Hepatocyte (in vitro differentiated cells): ENCODE data around the gene CCDC187. TPM values are rescaled to one million over a fixed set of nuclear protein-coding genes. Genes with fewer than 3 reads are reported as not detected.
"Not testable (repeated sequence)": the region's sequence is repeated elsewhere in the genome, so short reads cannot be mapped to it uniquely, and the experiment has no call there.

ENCODE experiments used
- DNase-seq: peaks from one replicate; pipeline ENCODE4 v3.0.0-alpha.2; 2016; ENCODE audit warnings: low spot score
- H2AFZ ChIP-seq: fragments of 200-600 bp; sonication (generic); 2 replicates; pipeline ENCODE4 v1.6.0; 2016; ENCODE audit warnings: antibody characterized with exemption, mild to moderate bottlenecking
- H3K27ac ChIP-seq: fragments of 200-600 bp; sonication (generic); 2 replicates; pipeline ENCODE4 v1.5.1; 2016; ENCODE audit warnings: mild to moderate bottlenecking
- H3K27me3 ChIP-seq: fragments of 200-600 bp; sonication (generic); 2 replicates; pipeline ENCODE4 v1.6.1; 2016
- H3K36me3 ChIP-seq: fragments of 200-600 bp; sonication (generic); replicated peaks from 2 replicates; pipeline ENCODE4 v1.5.1; 2016; ENCODE audit warnings: low read depth; ENCODE audit not compliant: insufficient read depth
- H3K4me1 ChIP-seq: fragments of 200-600 bp; sonication (generic); 2 replicates; pipeline ENCODE4 v1.5.1; 2016; ENCODE audit warnings: mild to moderate bottlenecking, moderate library complexity; ENCODE audit not compliant: insufficient read depth
- H3K4me2 ChIP-seq: fragments of 200-600 bp; sonication (generic); 2 replicates; pipeline ENCODE4 v1.6.0; 2016
- H3K4me3 ChIP-seq: fragments of 200-600 bp; sonication (generic); 2 replicates; pipeline ENCODE4 v1.5.1; 2016; ENCODE audit warnings: mild to moderate bottlenecking
- H3K79me2 ChIP-seq: fragments of 200-600 bp; sonication (generic); 2 replicates; pipeline ENCODE4 v1.6.0; 2017; ENCODE audit warnings: mild to moderate bottlenecking
- H3K9me2 ChIP-seq: fragments of 200-600 bp; sonication (generic); replicated peaks from 2 replicates; pipeline ENCODE4 v1.6.0; 2017; ENCODE audit warnings: mild to moderate bottlenecking; ENCODE audit not compliant: insufficient read depth
- H3K9me3 ChIP-seq: fragments of 200-600 bp; sonication (generic); 2 replicates; pipeline ENCODE4 v1.5.1; 2016; ENCODE audit warnings: low read depth, mild to moderate bottlenecking
- H4K20me1 ChIP-seq: fragments of 200-600 bp; sonication (generic); 2 replicates; pipeline ENCODE4 v1.6.0; 2016; ENCODE audit warnings: mild to moderate bottlenecking; ENCODE audit not compliant: insufficient read depth, poor library complexity, severe bottlenecking
- CTCF ChIP-seq: fragments of 200-600 bp; sonication (generic); IDR thresholded peaks from 2 replicates; pipeline ENCODE4 v1.5.1; 2016; ENCODE audit warnings: antibody characterized with exemption, mild to moderate bottlenecking; ENCODE audit not compliant: poor library complexity
- EZH2 ChIP-seq: fragments of 200-600 bp; sonication (generic); IDR thresholded peaks from 2 replicates; pipeline ENCODE4 v1.6.1; 2016; ENCODE audit warnings: antibody characterized with exemption, mild to moderate bottlenecking, borderline replicate concordance
- EZH2phosphoT487 ChIP-seq: fragments of 200-600 bp; sonication (generic); IDR thresholded peaks from one replicate; pipeline ENCODE4 v1.6.1; 2018; ENCODE audit warnings: antibody characterized with exemption, mild to moderate bottlenecking, low read depth, moderate library complexity; ENCODE audit not compliant: unreplicated experiment, severe bottlenecking
- WGBS: methylation state at CpG from one replicate; pipeline ENCODE4 v1.1.6; 2016; ENCODE audit warnings: low lambda C conversion rate; ENCODE audit errors: missing lambda C conversion rate; 5-methylcytosine and 5-hydroxymethylcytosine counted together
- polyA plus RNA-seq: library from polyadenylated mRNA; unstranded; fragments of >200 nt; fragmentation: Nextera tagmentation; extraction: Ambion mirVana; gene quantifications from 2 replicates; pipeline ENCODE4 v1.2.1, GENCODE V29; 2016
- total RNA-seq: library from RNA; depleted of rRNA; stranded (reverse); fragments of >200 nt; gene quantifications from 2 replicates; pipeline ENCODE4 v1.2.3, GENCODE V29; 2014

Gene CCDC187
- total and polyA plus RNA-seq, 2 experiments from 2014 or later: 0.60 to 0.75 TPM

DNA sequence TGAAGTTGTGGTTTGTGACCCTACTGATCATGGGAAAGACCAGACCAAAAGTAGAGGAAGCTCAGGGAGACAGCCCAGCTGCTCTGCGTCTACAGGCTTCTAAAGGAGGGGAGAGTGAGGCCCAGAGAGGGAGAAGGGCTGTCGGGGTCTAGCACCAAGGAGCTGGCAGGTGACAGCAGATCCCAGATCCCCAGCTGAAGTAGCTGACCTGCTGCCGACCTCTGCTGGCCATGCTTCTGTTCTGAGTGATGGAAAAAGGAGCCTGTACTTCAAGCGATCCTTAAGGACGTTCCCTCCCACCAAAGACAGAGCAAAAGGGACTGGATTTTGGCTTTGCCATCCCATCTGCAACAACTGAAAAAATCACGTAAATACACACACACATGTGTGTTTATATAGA lies 35.6 kb downstream of the CCDC187 start:
- Histone ChIP-seq H3K4me3 (no peak overlapping the region), H3K27me3 (no peaks in the 10 kb centered on the region), H3K36me3 (no peaks in the 10 kb centered on the region), H3K9me3 (no peaks in the 10 kb centered on the region), H3K27ac (no peak overlapping the region), H4K20me1 (no peaks in the 10 kb centered on the region), H3K4me1 (peaks cover 6% of the 10 kb centered on the region), H2AFZ (no peak overlapping the region), H3K4me2 (no peak overlapping the region), H3K79me2 (no peaks in the 10 kb centered on the region), H3K9me2 (no peaks in the 10 kb centered on the region)
- TF ChIP-seq EZH2phosphoT487: no peak
- no peak for TF ChIP-seq CTCF
- no peak for TF ChIP-seq EZH2
- WGBS: 33% methylated on average over 6 of the region's 6 CpGs
- peak; percentile 32 for DNase-seq

DNA sequence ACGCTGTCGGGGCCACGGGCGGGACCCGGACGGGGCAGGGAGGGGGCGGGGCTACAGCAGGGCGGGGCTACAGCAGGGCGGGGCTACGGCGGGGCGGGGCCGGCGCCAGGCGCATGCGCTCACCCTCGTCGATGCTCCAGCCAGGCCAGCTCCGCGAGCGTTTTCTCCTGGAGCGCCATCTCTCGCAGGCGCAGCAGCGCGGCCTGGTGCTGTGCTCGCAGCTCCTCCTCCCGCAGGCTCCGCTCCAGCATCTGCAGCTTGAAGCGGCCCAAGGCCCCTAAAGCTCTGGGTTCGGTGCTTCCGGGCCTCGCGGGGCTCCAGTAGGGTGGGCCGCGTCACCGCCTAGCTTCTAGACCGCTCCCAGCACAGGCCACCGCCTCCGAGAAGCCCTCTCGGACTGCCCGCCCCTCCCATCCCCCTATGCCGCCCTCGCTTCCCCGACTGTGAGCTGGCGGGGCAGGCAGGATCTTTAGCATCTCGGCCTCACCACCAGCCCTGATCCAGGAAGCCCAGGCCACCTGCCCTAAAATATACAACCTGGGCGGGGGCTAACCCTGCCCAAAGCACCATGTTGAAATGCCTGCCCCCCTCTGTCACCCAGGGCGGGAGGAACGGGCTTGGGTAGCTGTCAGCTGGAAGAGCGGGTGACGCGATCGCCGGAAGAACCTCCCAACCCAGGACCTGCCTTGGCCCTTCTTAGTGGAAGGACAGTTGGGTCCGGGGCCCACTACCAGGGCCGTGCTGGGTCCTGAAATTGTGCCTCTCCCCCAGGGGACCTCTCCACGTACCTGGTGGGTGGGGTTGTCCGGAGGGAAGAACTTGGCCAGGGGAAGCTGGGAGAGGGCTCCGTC lies 36.4 kb downstream of the CCDC187 start:
- H3K4me1 ChIP-seq: peaks cover 6% of the 10 kb centered on the region

DNA sequence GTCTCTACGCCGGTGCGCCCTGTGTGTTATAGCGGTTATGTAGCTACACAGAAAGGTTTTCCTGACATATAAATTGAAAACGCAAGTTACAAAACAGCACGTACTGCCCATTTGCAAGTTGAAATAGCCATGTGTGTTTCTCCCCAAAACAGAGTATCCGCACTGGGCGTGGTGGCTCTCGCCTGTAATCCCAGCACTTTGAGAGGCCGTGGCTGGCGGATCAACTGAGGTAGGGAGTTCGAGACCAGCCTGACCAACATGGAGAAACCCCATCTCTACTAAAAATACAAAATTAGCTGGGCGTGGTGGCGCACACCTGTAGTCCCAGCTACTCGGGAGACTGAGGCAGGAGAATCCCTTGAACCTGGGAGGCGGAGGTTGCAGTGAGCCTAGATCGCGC lies 37.3 kb downstream of the CCDC187 start:
- H3K27ac ChIP-seq, H3K9me2 ChIP-seq: not testable (repeated sequence)
- peak overlapping the region; percentile 87 for H3K4me2 ChIP-seq

More for the DNA sequence above, 36.4 kb downstream of the CCDC187 start:
- no peak overlapping the region for H3K27ac ChIP-seq
- H2AFZ ChIP-seq: peak overlapping the region; percentile 38
- H3K27me3 ChIP-seq: no peaks in the 10 kb centered on the region
- H3K79me2 ChIP-seq: no peaks in the 10 kb centered on the region
- no peak for TF ChIP-seq EZH2
- TF ChIP-seq EZH2phosphoT487: no peak
- TF ChIP-seq CTCF: peak; percentile 25
- H3K9me3 ChIP-seq: no peaks in the 10 kb centered on the region
- H3K4me2 ChIP-seq: peak overlapping the region; percentile 87
- H3K36me3 ChIP-seq: no peaks in the 10 kb centered on the region
- H3K9me2 ChIP-seq: no peaks in the 10 kb centered on the region
- 22% methylated on average over 41 of the region's 60 CpGs for WGBS
- no peaks in the 10 kb centered on the region for H4K20me1 ChIP-seq
- H3K4me3 ChIP-seq: peak overlapping the region; percentile 43
- DNase-seq: peak; percentile 92

GRCh38 chr9:136265561-136266355 lies 38.1 kb downstream of the CCDC187 start:
- 92% methylated on average over 16 of the region's 17 CpGs for WGBS

More for the DNA sequence above, 37.3 kb downstream of the CCDC187 start:
- H2AFZ ChIP-seq: peak overlapping the region; percentile 38
- H3K79me2 ChIP-seq, H4K20me1 ChIP-seq, H3K4me1 ChIP-seq, H3K36me3 ChIP-seq, H3K9me3 ChIP-seq, H3K27me3 ChIP-seq, DNase-seq, H3K4me3 ChIP-seq: not testable (repeated sequence)
- 96% methylated on average over 18 of the region's 18 CpGs for WGBS

More at GRCh38 chr9:136265561-136266355, 38.1 kb downstream of the CCDC187 start:
- Histone ChIP-seq H3K27ac (no peak overlapping the region), H2AFZ (no peak overlapping the region), H3K4me2 (no peak overlapping the region), H3K9me2 (no peaks in the 10 kb centered on the region), H3K4me3 (no peak overlapping the region), H4K20me1 (no peaks in the 10 kb centered on the region), H3K27me3 (no peaks in the 10 kb centered on the region), H3K36me3 (no peaks in the 10 kb centered on the region), H3K9me3 (no peaks in the 10 kb centered on the region), H3K4me1 (peaks cover 6% of the 10 kb centered on the region), H3K79me2 (no peaks in the 10 kb centered on the region)
- TF ChIP-seq CTCF: no peak
- no peak for TF ChIP-seq EZH2
- no peak for TF ChIP-seq EZH2phosphoT487
- no peak for DNase-seq
